Measurements from ENCODE around the gene HSF2BP.
"Not testable (repeated sequence)": the region's sequence is repeated elsewhere in the genome, so short reads cannot be mapped to it uniquely, and the experiment has no call there.

The HSF2BP gene

GRCh38 chr21:43659136-43660000 is at the start of gene HSF2BP, which contains the start of gene RRP1B:
HSF2BP (minus strand) TSS chr21:43659488; CDS start chr21:43658096, 1,392 bp downstream.
RRP1B (plus strand) TSS chr21:43659560; CDS start chr21:43659665, 105 bp downstream.
- peak; percentile 86 for DNase-seq

GRCh38 chr21:43708745-43709381 is 49.6 kb upstream of the HSF2BP start:
- DNase-seq: no peak

- no peak for DNase-seq
These were observed 48.2 kb upstream of the HSF2BP start for GRCh38 chr21:43707462-43707861.

GRCh38 chr21:43703035-43703880 is 44.0 kb upstream of the HSF2BP start:
- peak; percentile 46 for DNase-seq

- DNase-seq: no peak
These were observed 43.4 kb upstream of the HSF2BP start for GRCh38 chr21:43702785-43703034.

GRCh38 chr21:43701936-43702784 is 42.9 kb upstream of the HSF2BP start:
- DNase-seq: no peak

- DNase-seq: no peak
These were observed 40.8 kb upstream of the HSF2BP start for GRCh38 chr21:43699933-43700599.

GRCh38 chr21:43699492-43699777 is 40.1 kb upstream of the HSF2BP start:
- DNase-seq: not testable (repeated sequence)

GRCh38 chr21:43697758-43698643 is 38.7 kb upstream of the HSF2BP start:
- no peak for DNase-seq

- DNase-seq: no peak
These were observed 36.9 kb upstream of the HSF2BP start for GRCh38 chr21:43696214-43696613.

GRCh38 chr21:43694437-43695079 is 35.3 kb upstream of the HSF2BP start:
- DNase-seq: no peak

- DNase-seq: no peak
These were observed 34.7 kb upstream of the HSF2BP start for GRCh38 chr21:43693981-43694380.

- no peak for DNase-seq
These were observed 33.7 kb upstream of the HSF2BP start for GRCh38 chr21:43692949-43693348.

GRCh38 chr21:43691801-43692200 is 32.5 kb upstream of the HSF2BP start:
- no peak for DNase-seq

GRCh38 chr21:43691086-43691795 is 32.0 kb upstream of the HSF2BP start:
- no peak for DNase-seq

- no peak for DNase-seq
These were observed 31.1 kb upstream of the HSF2BP start for GRCh38 chr21:43690346-43690745.

- DNase-seq: no peak
These were observed 30.5 kb upstream of the HSF2BP start for GRCh38 chr21:43689556-43690337.

- DNase-seq: no peak
These were observed 29.6 kb upstream of the HSF2BP start for GRCh38 chr21:43688906-43689305.
